Endothelial cell of umbilical vein (primary cell): ENCODE data around the gene SNCA. TPM values are rescaled to one million over a fixed set of nuclear protein-coding genes. Genes with fewer than 3 reads are reported as not detected.

Experiments
- BruUV-seq: library from RNA; stranded (reverse); fragments of 400-500 nt; replicated peaks from 2 replicates; lab custom pipeline; 2021; lab: Mats Ljungman, UMichigan
- CTCF ChIA-PET: fragments of 300-600, 350-600 bp; sonication (Branson Sonifier 250); formaldehyde crosslinking; loops from one replicate; lab custom pipeline; 2021; ENCODE audit warnings: antibody characterized with exemption, inconsistent platforms; lab: Charles Lee
- POLR2A ChIA-PET: fragments of 300-600, 350-600 bp; sonication (Branson Sonifier 250); formaldehyde crosslinking; loops from one replicate; lab custom pipeline; 2021; ENCODE audit warnings: antibody characterized with exemption, inconsistent platforms; lab: Charles Lee
- DNase-seq: peaks from one replicate; pipeline ENCODE4 v3.0.0-alpha.2; 2011; ENCODE audit warnings: low read depth, low spot score
- FAIRE-seq: peaks from 2 replicates; lab custom pipeline; 2011; peaks lifted over from hg19 to GRCh38; lab: Jason Lieb, UNC
- H2AFZ ChIP-seq: 2 replicates; pipeline ENCODE4 v1.6.0; 2012; ENCODE audit warnings: low read depth, low read length, control low read depth, inconsistent platforms
- H3K27ac ChIP-seq: 2 replicates; pipeline ENCODE4 v1.5.1; 2011; ENCODE audit warnings: low read depth, mild to moderate bottlenecking, control low read depth, low read length, moderate library complexity; ENCODE audit not compliant: insufficient read depth
- H3K27me3 ChIP-seq, 2 experiments: 2 replicates each; pipeline versions ENCODE4 v1.6.0 to v1.6.1; 2011; ENCODE audit warnings: low read length in 2 of 2, mixed read lengths in 1 of 2; ENCODE audit not compliant: control insufficient read depth in 2 of 2, insufficient read depth in 2 of 2
- H3K36me3 ChIP-seq, 2 experiments: 2 replicates in 1 of 2; 3 replicates in 1 of 2; pipeline ENCODE4 v1.5.1; 2011; ENCODE audit warnings: low read length in 2 of 2, mild to moderate bottlenecking in 1 of 2, moderate library complexity in 1 of 2; ENCODE audit not compliant: control insufficient read depth in 2 of 2, insufficient read depth in 2 of 2; ENCODE audit errors: extremely low read depth in 1 of 2
- H3K4me1 ChIP-seq: 3 replicates; pipeline ENCODE4 v1.5.1; 2011; ENCODE audit warnings: mild to moderate bottlenecking, low read length; ENCODE audit not compliant: control insufficient read depth, insufficient read depth; ENCODE audit errors: extremely low read depth
- H3K4me2 ChIP-seq: 2 replicates; pipeline ENCODE4 v1.6.1; 2011; ENCODE audit warnings: low read length, control low read depth, mixed read lengths; ENCODE audit not compliant: insufficient read depth
- H3K4me3 ChIP-seq, 3 experiments: fragments of 200-600 bp in 1 of 3; sonication (generic), shearing (Covaris generic) in 1 of 3; replicated peaks in 1 of 3; 2 replicates each; pipeline ENCODE4 v1.5.1; 2011 to 2016; ENCODE audit warnings: control low read depth in 3 of 3, low read length in 3 of 3, mild to moderate bottlenecking in 2 of 3, inconsistent platforms in 1 of 3, low read depth in 1 of 3, moderate library complexity in 1 of 3; ENCODE audit not compliant: insufficient read depth in 1 of 3
- H3K79me2 ChIP-seq: 2 replicates; pipeline ENCODE4 v1.6.0; 2012; ENCODE audit warnings: low read length, inconsistent platforms; ENCODE audit not compliant: control insufficient read depth, insufficient read depth
- H3K9ac ChIP-seq: replicated peaks from 2 replicates; pipeline ENCODE3; 2011; ENCODE audit warnings: low read length, control low read depth; ENCODE audit not compliant: insufficient read depth; ENCODE audit errors: extremely low read depth
- H3K9me1 ChIP-seq: replicated peaks from 3 replicates; pipeline ENCODE4 v1.6.0; 2011; ENCODE audit warnings: mild to moderate bottlenecking, low read length; ENCODE audit not compliant: control insufficient read depth, insufficient read depth; ENCODE audit errors: extremely low read depth
- H3K9me3 ChIP-seq: replicated peaks from 2 replicates; pipeline ENCODE4 v1.5.1; 2012; ENCODE audit warnings: low read length, inconsistent platforms; ENCODE audit not compliant: control insufficient read depth, insufficient read depth
- H4K20me1 ChIP-seq: replicated peaks from 2 replicates; pipeline ENCODE3; 2011; ENCODE audit warnings: mild to moderate bottlenecking, low read length; ENCODE audit not compliant: control insufficient read depth, insufficient read depth; ENCODE audit errors: extremely low read depth
- CTCF ChIP-seq, 2 donors: IDR thresholded peaks; 1 replicate in 1 of 2; 2 replicates in 1 of 2; pipeline ENCODE4 v1.5.1; 2011; ENCODE audit warnings: low read length in 2 of 2, mild to moderate bottlenecking in 2 of 2, moderate library complexity in 2 of 2, control low read depth in 1 of 2, inconsistent platforms in 1 of 2, low read depth in 1 of 2; ENCODE audit not compliant: insufficient read depth in 1 of 2; ENCODE audit errors: extremely low read depth in 1 of 2
- EZH2 ChIP-seq: IDR thresholded peaks from 2 replicates; pipeline ENCODE4 v1.6.1; 2012; ENCODE audit warnings: borderline replicate concordance, low read depth, mild to moderate bottlenecking, moderate library complexity, low read length, inconsistent platforms; ENCODE audit not compliant: severe bottlenecking
- FOS ChIP-seq: IDR thresholded peaks from 2 replicates; pipeline ENCODE4 v1.6.1; 2011; ENCODE audit warnings: mild to moderate bottlenecking, low read length, moderate library complexity, borderline replicate concordance; ENCODE audit not compliant: insufficient read depth
- GATA2 ChIP-seq: IDR thresholded peaks from 2 replicates; pipeline ENCODE4 v1.7.0; 2011; ENCODE audit warnings: low read depth, mild to moderate bottlenecking, moderate library complexity, mixed read lengths, low read length; ENCODE audit not compliant: insufficient read length, insufficient read depth
- JUN ChIP-seq: IDR thresholded peaks from 2 replicates; pipeline ENCODE4 v1.6.1; 2011; ENCODE audit warnings: borderline replicate concordance, low read depth; ENCODE audit not compliant: insufficient read length, insufficient read depth
- MAX ChIP-seq: IDR thresholded peaks from 2 replicates; pipeline ENCODE4 v1.6.1; 2011; ENCODE audit not compliant: insufficient read depth, insufficient read length
- MYC ChIP-seq: IDR thresholded peaks from one replicate; pipeline ENCODE4 v1.6.1; 2011; ENCODE audit warnings: mild to moderate bottlenecking, low read depth, low read length
- POLR2A ChIP-seq: IDR thresholded peaks from 2 replicates; pipeline ENCODE4 v1.6.1; 2012; ENCODE audit warnings: low read depth, mild to moderate bottlenecking, control low read depth, low read length
- POLR2AphosphoS5 ChIP-seq: IDR thresholded peaks from 2 replicates; pipeline ENCODE4 v1.6.1; 2012; ENCODE audit warnings: low read depth, mild to moderate bottlenecking, control low read depth, low read length, moderate library complexity; ENCODE audit not compliant: insufficient read depth
- dilution Hi-C: fragments of 300-500 bp; cut with MboI; formaldehyde crosslinking; loops from one replicate; pipeline ENCODE4 v1.15.0; 2019; ENCODE audit warnings: low sequenced_read_pairs; ENCODE audit not compliant: extremely low pct_ligation_motif_present
- intact Hi-C: fragments of 100-400 bp; cut with micrococcal nuclease; formaldehyde crosslinking; loops from one replicate; pipeline ENCODE4 v1.10.0; 2022
- polyA plus RNA-seq, 4 experiments: library from polyadenylated mRNA; depleted of rRNA in 3 of 4; stranded (reverse) in 3 of 4; unstranded in 1 of 4; fragments of >200 nt; gene quantifications; 2 replicates each; pipeline versions ENCODE4 v1.2.1 to v1.2.3, GENCODE V29; 2011 to 2012; ENCODE audit warnings: missing spikeins in 1 of 4
- total RNA-seq: library from RNA; stranded (reverse); gene quantifications from 2 replicates; pipeline ENCODE4 v1.2.3, GENCODE V29; 2021

SNCA gene
- total and polyA plus RNA-seq, 2 donors (not counting 3 experiments of a cell fraction or from before 2014, with no cell fraction given), result 76.8 to 116 TPM

GRCh38 chr4:89839558-89839957 is 2.6 kb upstream of the SNCA start:
- Histone ChIP-seq H3K9ac (no peak overlapping the region), H3K27me3 (no peaks in the 10 kb centered on the region), H3K79me2 (peaks cover 22% of the 10 kb centered on the region), H3K9me1 (no peaks in the 10 kb centered on the region), H3K36me3 (peaks cover 0 to 4% of the 10 kb centered on the region in 2 experiments), H3K4me3 (no peak overlapping the region), H3K4me1 (peaks cover 18% of the 10 kb centered on the region), H3K27ac (no peak overlapping the region), H4K20me1 (no peaks in the 10 kb centered on the region), H3K4me2 (no peak overlapping the region), H2AFZ (no peak overlapping the region), H3K9me3 (no peaks in the 10 kb centered on the region)
- no peak for DNase-seq
- intact Hi-C loops, result no loop called here
- ChIA-PET POLR2A (no interaction called here), CTCF (interaction anchor here (1.0 to 2.8 kb wide), 2 partner anchors 30 to 182 kb away, joined by 3 to 15 read pairs; no protein-coding TSS in a partner anchor)
- dilution Hi-C loops, result no loop called here
- TF ChIP-seq POLR2AphosphoS5, result no peak
- TF ChIP-seq EZH2, result no peak
- TF ChIP-seq FOS, result no peak
- no peak for TF ChIP-seq POLR2A
- TF ChIP-seq GATA2, result no peak
- TF ChIP-seq CTCF (IDR thresholded peaks at IDR 0.05; ENCODE audit: extremely low read depth in 1 of 2, insufficient read depth in 1 of 2, low read depth in 1 of 2, low read length in 2 of 2), result no peak
- no peak for TF ChIP-seq JUN
- TF ChIP-seq MAX, result no peak
- no peak for TF ChIP-seq MYC
- FAIRE-seq, result no peak
- BruUV-seq, result no TSS peak
